ENCODE results near the gene MARCKS. TPM values are rescaled to one million over a fixed set of nuclear protein-coding genes. Genes with fewer than 3 reads are reported as not detected.

Gene MARCKS
- total RNA-seq, 6 experiments from 2014 or later: 162 to 199 (median 166) TPM

DNA sequence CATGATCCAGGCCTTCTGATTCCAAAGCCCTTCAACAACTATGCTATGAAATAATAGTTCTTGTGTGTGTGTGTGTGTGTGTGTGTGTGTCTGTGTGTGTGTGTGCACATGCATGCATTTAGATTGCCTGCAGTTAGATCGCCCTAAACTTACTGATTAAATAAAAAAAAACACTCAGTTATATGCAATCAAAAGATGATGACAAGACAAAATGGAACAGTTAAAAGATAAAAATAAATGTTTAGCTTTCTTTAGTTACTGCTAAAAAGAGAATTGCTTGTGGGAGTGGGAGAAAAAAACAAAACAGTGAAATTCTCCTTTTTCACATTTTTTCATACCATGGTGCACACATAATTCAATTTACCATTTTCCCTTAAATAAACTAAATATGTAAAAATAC, 29.4 kb downstream of the MARCKS start:
- Mint-ChIP-seq H3K4me3 (no peak overlapping the region), H3K36me3 (ENCODE audit: low read depth) (no peaks in the 10 kb centered on the region), H3K4me1 (ENCODE audit: low read depth) (no peaks in the 10 kb centered on the region), H3K27ac (no peak overlapping the region), H3K27me3 (ENCODE audit: insufficient read depth) (no peaks in the 10 kb centered on the region), H3K9me3 (no peaks in the 10 kb centered on the region)
- no peak for DNase-seq
- no peak for TF ChIP-seq CTCF (IDR thresholded peaks at IDR 0.05)

GRCh38 chr6:113888493-113888892, 31.3 kb downstream of the MARCKS start:
- Mint-ChIP-seq H3K4me1 (ENCODE audit: low read depth) (peaks cover 2% of the 10 kb centered on the region), H3K36me3 (ENCODE audit: low read depth) (peaks cover 9% of the 10 kb centered on the region), H3K4me3 (no peak overlapping the region)

DNA sequence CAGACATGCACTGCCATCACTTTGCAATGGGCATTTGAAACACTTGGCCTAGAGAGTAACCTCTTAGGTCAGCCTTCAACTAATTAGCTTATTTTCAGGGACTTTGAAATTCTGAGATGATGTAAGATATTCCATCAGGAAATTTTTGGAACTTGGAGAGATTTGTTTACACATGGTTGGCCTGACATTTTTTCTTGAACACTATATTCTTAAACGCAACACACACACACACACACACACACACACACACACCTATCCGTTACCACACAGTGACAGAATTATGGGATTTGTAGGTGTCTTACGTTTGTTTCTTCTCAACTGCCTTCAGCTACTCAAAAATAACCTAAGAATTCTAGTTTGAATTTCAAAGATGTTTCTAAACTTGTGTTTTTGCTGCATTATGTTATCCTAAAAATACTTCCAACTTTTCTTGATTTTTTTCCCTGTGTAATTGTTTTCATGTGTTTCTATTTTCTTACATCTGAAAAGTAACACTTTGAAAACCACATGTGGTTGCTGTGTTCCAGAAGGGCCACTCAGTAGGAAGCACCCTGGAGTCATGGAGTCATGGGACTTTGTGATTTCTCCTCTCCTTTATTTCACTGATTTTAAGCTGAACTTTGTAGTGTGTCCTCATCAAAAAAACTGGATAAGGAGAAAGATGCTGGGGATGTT, 31.9 kb downstream of the MARCKS start:
- Mint-ChIP-seq H3K27ac (no peak overlapping the region), H3K27me3 (ENCODE audit: insufficient read depth) (no peaks in the 10 kb centered on the region), H3K4me3 (no peak overlapping the region), H3K4me1 (ENCODE audit: low read depth) (peaks cover 8% of the 10 kb centered on the region), H3K36me3 (ENCODE audit: low read depth) (peaks cover 9% of the 10 kb centered on the region), H3K9me3 (0 out of 2 replicates have a peak, but pooled peaks cover 7% of the 10 kb centered on the region)
- TF ChIP-seq CTCF (IDR thresholded peaks at IDR 0.05): no peak
- no peak for DNase-seq

More at GRCh38 chr6:113888493-113888892, 31.3 kb downstream of the MARCKS start:
- DNase-seq: no peak
- Mint-ChIP-seq H3K27ac (no peak overlapping the region), H3K9me3 (0 out of 2 replicates have a peak, but pooled peaks cover 7% of the 10 kb centered on the region), H3K27me3 (ENCODE audit: insufficient read depth) (no peaks in the 10 kb centered on the region)
- no peak for TF ChIP-seq CTCF (IDR thresholded peaks at IDR 0.05)

DNA sequence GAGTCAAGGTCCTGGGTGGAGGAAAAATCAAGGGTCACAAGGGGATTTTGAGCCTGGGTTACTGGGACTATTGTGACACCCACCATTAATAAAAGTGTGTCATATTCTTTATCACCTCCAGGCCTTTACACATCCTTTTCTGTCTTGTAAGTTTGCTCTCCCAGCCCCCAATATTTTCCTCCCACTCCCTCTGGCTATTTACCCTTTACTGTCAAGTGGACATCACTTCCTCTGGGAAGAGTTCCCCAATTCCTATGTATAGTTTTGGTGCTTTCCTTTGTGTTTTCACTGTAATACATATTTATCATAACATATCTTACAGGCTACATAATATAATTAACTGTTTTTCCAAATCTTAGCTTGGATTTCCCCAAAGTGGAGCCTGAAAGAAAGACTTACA, 36.3 kb downstream of the MARCKS start:
- no peak overlapping the region for H3K4me3 Mint-ChIP-seq
- 0 out of 2 replicates have a peak, but pooled peaks cover 7% of the 10 kb centered on the region for H3K9me3 Mint-ChIP-seq
- H3K27me3 Mint-ChIP-seq (ENCODE audit: insufficient read depth): no peaks in the 10 kb centered on the region
- 0 out of 2 replicates have a peak overlapping the region, but pooled peaks have one; percentile 12 for H3K27ac Mint-ChIP-seq
- peaks cover 9% of the 10 kb centered on the region for H3K36me3 Mint-ChIP-seq (ENCODE audit: low read depth)
- H3K4me1 Mint-ChIP-seq (ENCODE audit: low read depth): peaks cover 22% of the 10 kb centered on the region
- DNase-seq: no peak
- no peak for TF ChIP-seq CTCF (IDR thresholded peaks at IDR 0.05)

DNA sequence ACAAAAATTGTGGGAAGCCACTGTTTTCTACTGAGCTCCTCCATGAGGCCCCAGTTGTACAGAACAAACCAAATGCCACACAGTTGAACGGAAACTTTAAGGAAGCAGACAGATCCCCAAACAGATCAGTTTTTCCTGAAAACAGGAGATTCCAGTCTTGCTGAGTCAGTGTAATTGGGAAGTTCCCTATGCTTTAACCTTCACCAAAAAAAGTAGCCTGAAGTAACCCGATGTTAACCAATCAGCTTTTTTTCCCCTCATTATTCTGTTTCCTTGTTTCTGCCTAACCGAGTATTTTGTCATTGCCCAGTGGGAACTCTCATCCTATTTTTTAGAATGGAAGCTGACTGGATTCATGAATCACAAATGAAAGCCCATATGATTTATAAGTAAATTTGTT, 36.7 kb downstream of the MARCKS start:
- Mint-ChIP-seq H3K4me1 (ENCODE audit: low read depth) (peaks cover 22% of the 10 kb centered on the region), H3K27me3 (ENCODE audit: insufficient read depth) (no peaks in the 10 kb centered on the region), H3K27ac (0 out of 2 replicates have a peak overlapping the region, but pooled peaks have one; percentile 12), H3K36me3 (ENCODE audit: low read depth) (peaks cover 9% of the 10 kb centered on the region), H3K9me3 (0 out of 2 replicates have a peak, but pooled peaks cover 7% of the 10 kb centered on the region), H3K4me3 (no peak overlapping the region)
- DNase-seq: no peak
- no peak for TF ChIP-seq CTCF (IDR thresholded peaks at IDR 0.05)

Data from HFFc6 (cell line).